Measurements from ENCODE around the gene ETFA. TPM values are rescaled to one million over a fixed set of nuclear protein-coding genes. Genes with fewer than 3 reads are reported as not detected.
"Not testable (repeated sequence)": the region's sequence is repeated elsewhere in the genome, so short reads cannot be mapped to it uniquely, and the experiment has no call there.

Gene ETFA
- total RNA-seq, 1 experiment from 2014 or later, result 84.4 TPM

DNA sequence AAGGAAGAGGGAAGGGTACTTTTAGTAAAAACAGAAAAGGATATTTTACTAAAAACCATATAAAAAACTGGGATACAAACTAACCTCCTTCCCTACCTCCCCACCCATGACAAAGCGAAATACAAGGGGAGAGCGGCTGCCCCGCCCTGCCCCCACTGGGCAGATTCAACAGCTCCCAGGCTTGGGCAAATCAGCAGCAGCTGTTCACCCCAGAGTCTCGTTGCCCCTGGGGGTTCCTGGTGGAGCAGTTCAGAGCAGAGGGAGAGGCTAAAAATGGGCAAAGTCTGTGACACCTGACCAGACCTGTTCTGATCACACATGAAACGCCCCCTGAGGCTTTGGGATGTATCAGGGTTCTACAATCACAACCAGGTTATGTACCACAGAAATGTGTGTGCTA is 2.5 kb upstream of the ETFA start:
- Mint-ChIP-seq H3K9me3 (peaks cover 7% of the 10 kb centered on the region), H3K27ac (no peak overlapping the region), H3K4me1 (peaks cover 10% of the 10 kb centered on the region), H3K36me3 (no peaks in the 10 kb centered on the region), H3K27me3 (ENCODE audit: low read depth) (peaks cover 22% of the 10 kb centered on the region), H3K4me3 (no peak overlapping the region)
- TF ChIP-seq, protein P1, sequence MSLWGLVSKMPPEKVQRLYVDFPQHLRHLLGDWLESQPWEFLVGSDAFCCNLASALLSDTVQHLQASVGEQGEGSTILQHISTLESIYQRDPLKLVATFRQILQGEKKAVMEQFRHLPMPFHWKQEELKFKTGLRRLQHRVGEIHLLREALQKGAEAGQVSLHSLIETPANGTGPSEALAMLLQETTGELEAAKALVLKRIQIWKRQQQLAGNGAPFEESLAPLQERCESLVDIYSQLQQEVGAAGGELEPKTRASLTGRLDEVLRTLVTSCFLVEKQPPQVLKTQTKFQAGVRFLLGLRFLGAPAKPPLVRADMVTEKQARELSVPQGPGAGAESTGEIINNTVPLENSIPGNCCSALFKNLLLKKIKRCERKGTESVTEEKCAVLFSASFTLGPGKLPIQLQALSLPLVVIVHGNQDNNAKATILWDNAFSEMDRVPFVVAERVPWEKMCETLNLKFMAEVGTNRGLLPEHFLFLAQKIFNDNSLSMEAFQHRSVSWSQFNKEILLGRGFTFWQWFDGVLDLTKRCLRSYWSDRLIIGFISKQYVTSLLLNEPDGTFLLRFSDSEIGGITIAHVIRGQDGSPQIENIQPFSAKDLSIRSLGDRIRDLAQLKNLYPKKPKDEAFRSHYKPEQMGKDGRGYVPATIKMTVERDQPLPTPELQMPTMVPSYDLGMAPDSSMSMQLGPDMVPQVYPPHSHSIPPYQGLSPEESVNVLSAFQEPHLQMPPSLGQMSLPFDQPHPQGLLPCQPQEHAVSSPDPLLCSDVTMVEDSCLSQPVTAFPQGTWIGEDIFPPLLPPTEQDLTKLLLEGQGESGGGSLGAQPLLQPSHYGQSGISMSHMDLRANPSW (CRISPR knock-in tag; conservative IDR thresholded peaks at IDR 0.05; ENCODE audit: low read depth), result no peak
- TF ChIP-seq SMAD4 (CRISPR knock-in tag; IDR thresholded peaks at IDR 0.05) (no peak), NR3C1 (CRISPR knock-in tag; conservative IDR thresholded peaks at IDR 0.05; ENCODE audit: low read depth) (no peak), ZNF263 (CRISPR knock-in tag; IDR thresholded peaks at IDR 0.05; ENCODE audit: low read depth) (no peak)
- TF ChIP-seq, protein P2, sequence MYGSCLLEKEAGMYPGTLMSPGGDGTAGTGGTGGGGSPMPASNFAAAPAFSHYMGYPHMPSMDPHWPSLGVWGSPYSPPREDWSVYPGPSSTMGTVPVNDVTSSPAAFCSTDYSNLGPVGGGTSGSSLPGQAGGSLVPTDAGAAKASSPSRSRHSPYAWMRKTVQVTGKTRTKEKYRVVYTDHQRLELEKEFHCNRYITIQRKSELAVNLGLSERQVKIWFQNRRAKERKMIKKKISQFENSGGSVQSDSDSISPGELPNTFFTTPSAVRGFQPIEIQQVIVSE (CRISPR knock-in tag; IDR thresholded peaks at IDR 0.05; ENCODE audit: borderline replicate concordance), result no peak
- TF ChIP-seq, protein P3, sequence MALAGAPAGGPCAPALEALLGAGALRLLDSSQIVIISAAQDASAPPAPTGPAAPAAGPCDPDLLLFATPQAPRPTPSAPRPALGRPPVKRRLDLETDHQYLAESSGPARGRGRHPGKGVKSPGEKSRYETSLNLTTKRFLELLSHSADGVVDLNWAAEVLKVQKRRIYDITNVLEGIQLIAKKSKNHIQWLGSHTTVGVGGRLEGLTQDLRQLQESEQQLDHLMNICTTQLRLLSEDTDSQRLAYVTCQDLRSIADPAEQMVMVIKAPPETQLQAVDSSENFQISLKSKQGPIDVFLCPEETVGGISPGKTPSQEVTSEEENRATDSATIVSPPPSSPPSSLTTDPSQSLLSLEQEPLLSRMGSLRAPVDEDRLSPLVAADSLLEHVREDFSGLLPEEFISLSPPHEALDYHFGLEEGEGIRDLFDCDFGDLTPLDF (CRISPR knock-in tag; IDR thresholded peaks at IDR 0.05), result no peak
- CTCF ChIA-PET, result interaction anchor here (1.2 to 2.8 kb wide), 3 partner anchors 16 to 20 kb away, joined by 3 to 12 read pairs (median 8); no protein-coding TSS in a partner anchor
- ATAC-seq (no peak), DNase-seq (ENCODE audit: low spot score) (no peak)
- POLR2A ChIA-PET, result no interaction called here

DNA sequence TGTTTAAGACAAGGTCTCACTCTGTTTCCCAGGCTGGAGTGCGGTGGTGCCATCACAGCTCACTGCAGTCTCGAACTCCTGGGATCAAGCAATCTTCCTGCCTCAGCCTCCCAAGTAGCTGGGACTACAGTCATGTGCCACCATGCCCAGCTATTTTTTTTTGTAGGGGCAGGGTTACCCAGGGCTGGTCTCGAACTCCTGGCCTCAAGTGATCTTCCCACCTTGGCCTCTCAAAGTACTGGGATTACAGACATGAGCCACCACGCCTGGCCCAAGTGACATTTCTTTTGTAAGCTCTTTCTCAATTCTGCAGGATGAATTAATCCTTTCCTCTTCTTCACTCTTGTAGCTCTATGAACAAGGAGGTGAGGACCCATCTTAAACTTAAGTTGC is 1.9 kb upstream of the ETFA start:
- H3K27me3 Mint-ChIP-seq (ENCODE audit: low read depth), result peaks cover 22% of the 10 kb centered on the region
- H3K36me3 Mint-ChIP-seq; H3K27ac Mint-ChIP-seq; POLR2A ChIA-PET; DNase-seq (ENCODE audit: low spot score); H3K9me3 Mint-ChIP-seq; ATAC-seq; H3K4me3 Mint-ChIP-seq: not testable (repeated sequence)
- CTCF ChIA-PET, result interaction anchor here (1.2 to 2.8 kb wide), 3 partner anchors 17 to 21 kb away, joined by 3 to 12 read pairs (median 8); no protein-coding TSS in a partner anchor
- peaks cover 10% of the 10 kb centered on the region for H3K4me1 Mint-ChIP-seq

DNA sequence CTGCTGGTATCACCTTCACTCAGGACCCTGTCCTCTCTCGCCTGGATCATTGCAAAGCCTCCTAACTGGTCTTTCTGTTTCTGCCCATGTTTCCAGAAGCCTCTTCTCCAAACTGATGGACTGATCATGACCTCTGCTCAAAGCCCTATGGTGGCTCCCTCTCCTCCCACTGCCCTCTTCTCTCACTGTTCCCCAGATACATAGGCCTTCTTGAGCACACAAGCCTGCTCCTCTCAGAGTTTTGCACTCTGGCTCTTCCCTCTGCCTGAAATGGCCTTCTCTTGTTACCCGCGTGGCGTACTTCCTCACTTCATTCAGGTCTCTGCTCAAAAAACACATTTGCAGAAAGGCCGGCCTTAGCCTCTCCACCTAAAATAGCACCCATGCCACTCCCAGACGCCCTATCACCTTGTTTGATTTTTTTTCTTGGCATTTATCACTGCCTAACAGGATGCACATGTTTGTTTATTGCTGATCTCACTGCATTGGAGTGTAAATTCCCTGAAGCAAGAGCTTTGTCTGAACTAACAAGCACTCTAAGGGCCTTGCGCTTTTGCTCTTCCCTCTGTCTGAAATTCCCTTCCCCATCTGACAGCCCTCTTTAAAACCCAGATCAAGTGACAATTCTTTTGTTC is 1.4 kb upstream of the ETFA start:
- H3K4me1 Mint-ChIP-seq, result peaks cover 10% of the 10 kb centered on the region
- CTCF ChIA-PET, result interaction anchor here (1.2 to 2.8 kb wide), 4 partner anchors 17 to 21 kb away, joined by 3 to 15 read pairs (median 10); no protein-coding TSS in a partner anchor
- POLR2A ChIA-PET, result no interaction called here
- H3K4me3 Mint-ChIP-seq, result peak overlapping the region; percentile 35
- ATAC-seq (no peak), DNase-seq (ENCODE audit: low spot score) (no peak)
- TF ChIP-seq TCF7 (CRISPR knock-in tag; IDR thresholded peaks at IDR 0.05; ENCODE audit: low read depth) (no peak), GABPB1 (CRISPR knock-in tag; IDR thresholded peaks at IDR 0.05) (peak; percentile 20; the same call in 1 of the 2 replicates)
- TF ChIP-seq, protein P2 (CRISPR knock-in tag; IDR thresholded peaks at IDR 0.05; ENCODE audit: borderline replicate concordance), result no peak
- H3K9me3 Mint-ChIP-seq, result peaks cover 7% of the 10 kb centered on the region
- no peaks in the 10 kb centered on the region for H3K36me3 Mint-ChIP-seq
- peaks cover 22% of the 10 kb centered on the region for H3K27me3 Mint-ChIP-seq (ENCODE audit: low read depth)
- no peak overlapping the region for H3K27ac Mint-ChIP-seq

DNA sequence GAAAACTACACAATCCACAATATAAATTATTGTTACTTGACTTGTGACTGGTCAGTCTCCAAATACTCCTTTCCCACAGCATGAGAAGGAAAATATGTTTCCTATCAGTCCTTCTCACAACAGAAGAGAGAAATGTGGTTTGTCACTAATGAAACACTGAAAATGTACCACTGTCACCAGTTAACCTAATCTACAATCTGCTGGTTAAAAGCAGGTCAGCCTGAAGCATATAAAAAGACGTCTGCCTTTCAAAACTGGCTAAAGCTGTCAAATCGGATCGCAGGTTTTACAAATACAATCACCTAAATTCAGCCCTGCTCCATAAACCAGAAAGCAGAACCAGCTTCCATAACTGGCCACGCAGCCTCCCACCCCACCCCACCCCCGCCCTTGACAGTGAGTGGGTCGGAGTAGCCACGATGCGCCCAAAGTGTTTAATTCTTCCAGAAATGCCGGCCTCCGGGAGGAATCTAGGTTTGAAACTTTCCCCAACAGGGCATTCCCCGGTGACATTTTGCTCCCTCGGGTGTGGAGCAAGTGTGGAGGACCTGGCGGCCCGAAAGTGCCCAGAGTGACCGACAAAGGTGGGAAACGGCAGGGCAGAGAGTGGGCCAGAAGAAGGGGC is 682 bp downstream of the ETFA start:
- Mint-ChIP-seq H3K27me3 (ENCODE audit: low read depth) (peaks cover 22% of the 10 kb centered on the region), H3K4me3 (peak overlapping the region; percentile 78), H3K4me1 (peaks cover 10% of the 10 kb centered on the region), H3K27ac (no peak overlapping the region), H3K9me3 (peaks cover 7% of the 10 kb centered on the region), H3K36me3 (no peaks in the 10 kb centered on the region)
- DNase-seq (ENCODE audit: low spot score) (no peak), ATAC-seq (no peak)
- ChIA-PET CTCF (interaction anchor here (1.0 to 2.5 kb wide), 3 partner anchors 20 to 26 kb away, joined by 3 to 15 read pairs (median 4); partner anchors contain the start of gene ISL2), POLR2A (interaction anchor here (0.7 to 2.2 kb wide), 3 partner anchors 19 to 56 kb away, joined by 5 to 9 read pairs (median 6); partner anchors contain the start of gene ISL2)
- TF ChIP-seq SMAD4 (CRISPR knock-in tag; IDR thresholded peaks at IDR 0.05), result no peak
- no peak for TF ChIP-seq TEAD1 (CRISPR knock-in tag; IDR thresholded peaks at IDR 0.05)
- TF ChIP-seq, protein P4, sequence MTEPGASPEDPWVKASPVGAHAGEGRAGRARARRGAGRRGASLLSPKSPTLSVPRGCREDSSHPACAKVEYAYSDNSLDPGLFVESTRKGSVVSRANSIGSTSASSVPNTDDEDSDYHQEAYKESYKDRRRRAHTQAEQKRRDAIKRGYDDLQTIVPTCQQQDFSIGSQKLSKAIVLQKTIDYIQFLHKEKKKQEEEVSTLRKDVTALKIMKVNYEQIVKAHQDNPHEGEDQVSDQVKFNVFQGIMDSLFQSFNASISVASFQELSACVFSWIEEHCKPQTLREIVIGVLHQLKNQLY (CRISPR knock-in tag; IDR thresholded peaks at IDR 0.05), result no peak
- no peak for TF ChIP-seq FOXK1 (CRISPR knock-in tag; IDR thresholded peaks at IDR 0.05)
- TF ChIP-seq, protein P5, sequence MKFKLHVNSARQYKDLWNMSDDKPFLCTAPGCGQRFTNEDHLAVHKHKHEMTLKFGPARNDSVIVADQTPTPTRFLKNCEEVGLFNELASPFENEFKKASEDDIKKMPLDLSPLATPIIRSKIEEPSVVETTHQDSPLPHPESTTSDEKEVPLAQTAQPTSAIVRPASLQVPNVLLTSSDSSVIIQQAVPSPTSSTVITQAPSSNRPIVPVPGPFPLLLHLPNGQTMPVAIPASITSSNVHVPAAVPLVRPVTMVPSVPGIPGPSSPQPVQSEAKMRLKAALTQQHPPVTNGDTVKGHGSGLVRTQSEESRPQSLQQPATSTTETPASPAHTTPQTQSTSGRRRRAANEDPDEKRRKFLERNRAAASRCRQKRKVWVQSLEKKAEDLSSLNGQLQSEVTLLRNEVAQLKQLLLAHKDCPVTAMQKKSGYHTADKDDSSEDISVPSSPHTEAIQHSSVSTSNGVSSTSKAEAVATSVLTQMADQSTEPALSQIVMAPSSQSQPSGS (CRISPR knock-in tag; IDR thresholded peaks at IDR 0.05; ENCODE audit: borderline replicate concordance, low read depth), result no peak
- no peak for TF ChIP-seq FOXJ3 (CRISPR knock-in tag; IDR thresholded peaks at IDR 0.05; ENCODE audit: borderline replicate concordance)
- no peak for TF ChIP-seq ZNF671 (CRISPR knock-in tag; IDR thresholded peaks at IDR 0.05)
- no peak for TF ChIP-seq SOX15 (CRISPR knock-in tag; IDR thresholded peaks at IDR 0.05)
- TF ChIP-seq, protein P6, sequence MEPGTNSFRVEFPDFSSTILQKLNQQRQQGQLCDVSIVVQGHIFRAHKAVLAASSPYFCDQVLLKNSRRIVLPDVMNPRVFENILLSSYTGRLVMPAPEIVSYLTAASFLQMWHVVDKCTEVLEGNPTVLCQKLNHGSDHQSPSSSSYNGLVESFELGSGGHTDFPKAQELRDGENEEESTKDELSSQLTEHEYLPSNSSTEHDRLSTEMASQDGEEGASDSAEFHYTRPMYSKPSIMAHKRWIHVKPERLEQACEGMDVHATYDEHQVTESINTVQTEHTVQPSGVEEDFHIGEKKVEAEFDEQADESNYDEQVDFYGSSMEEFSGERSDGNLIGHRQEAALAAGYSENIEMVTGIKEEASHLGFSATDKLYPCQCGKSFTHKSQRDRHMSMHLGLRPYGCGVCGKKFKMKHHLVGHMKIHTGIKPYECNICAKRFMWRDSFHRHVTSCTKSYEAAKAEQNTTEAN (CRISPR knock-in tag; IDR thresholded peaks at IDR 0.05), result no peak
- no peak for TF ChIP-seq NFYB (CRISPR knock-in tag; conservative IDR thresholded peaks at IDR 0.05; ENCODE audit: low read depth)
- TF ChIP-seq PRRX2 (CRISPR knock-in tag; IDR thresholded peaks at IDR 0.05), result no peak
